ENCODE results near the gene SH2B3. TPM values are rescaled to one million over a fixed set of nuclear protein-coding genes. Genes with fewer than 3 reads are reported as not detected.

SH2B3 gene
- polyA plus RNA-seq, 1 donor from 2014 or later, result 3.0 TPM

GRCh38 chr12:111444314-111444924, 38.7 kb downstream of the SH2B3 start:
- H3K79me2 ChIP-seq (replicated peaks; ENCODE audit: insufficient read depth, low read length), result no peaks in the 10 kb centered on the region
- no peaks in the 10 kb centered on the region for H4K20me1 ChIP-seq (ENCODE audit: insufficient read depth)
- H3F3A ChIP-seq (ENCODE audit: insufficient read depth, low read length, poor library complexity, severe bottlenecking), result no peaks in the 10 kb centered on the region
- no peak overlapping the region for H3K4me2 ChIP-seq (ENCODE audit: low read length)
- no peak overlapping the region for H3K4me3 ChIP-seq (ENCODE audit: low read length)
- H3K36me3 ChIP-seq (ENCODE audit: insufficient read depth, low read length), result no peaks in the 10 kb centered on the region
- H3K9me2 ChIP-seq (ENCODE audit: insufficient read depth, low read length), result no peaks in the 10 kb centered on the region
- no peak overlapping the region for H3K9ac ChIP-seq (ENCODE audit: low read length)
- TF ChIP-seq TAF1 (IDR thresholded peaks at IDR 0.05; ENCODE audit: low read depth) (no peak), MXI1 (conservative IDR thresholded peaks at IDR 0.05; ENCODE audit: poor library complexity, severe bottlenecking) (no peak), RAD21 (conservative IDR thresholded peaks at IDR 0.05) (no peak), EP300 (conservative IDR thresholded peaks at IDR 0.05; ENCODE audit: poor library complexity, severe bottlenecking) (no peak), EZH2 (IDR thresholded peaks at IDR 0.05; ENCODE audit: borderline replicate concordance, insufficient read depth, low read length, poor library complexity, severe bottlenecking) (no peak), CTCF (IDR thresholded peaks at IDR 0.05; ENCODE audit: poor library complexity, severe bottlenecking) (no peak), REST (IDR thresholded peaks at IDR 0.05; ENCODE audit: borderline replicate concordance) (no peak), SMC3 (conservative IDR thresholded peaks at IDR 0.05; ENCODE audit: poor library complexity) (no peak), POLR2AphosphoS5 (IDR thresholded peaks at IDR 0.05) (no peak)
- no peak overlapping the region for H3K27ac ChIP-seq (ENCODE audit: low read length)
- no peak overlapping the region for H2AFZ ChIP-seq (ENCODE audit: low read depth, low read length)
- H3K9me3 ChIP-seq (ENCODE audit: low read length), result no peaks in the 10 kb centered on the region
- no peaks in the 10 kb centered on the region for H3K27me3 ChIP-seq (ENCODE audit: insufficient read depth, low read depth, low read length)

- no peaks in the 10 kb centered on the region for H3K9me3 ChIP-seq (ENCODE audit: low read length)
- H3F3A ChIP-seq (ENCODE audit: insufficient read depth, low read length, poor library complexity, severe bottlenecking), result no peaks in the 10 kb centered on the region
- no peak overlapping the region for H3K27ac ChIP-seq (ENCODE audit: low read length)
- H2AFZ ChIP-seq (ENCODE audit: low read depth, low read length), result no peak overlapping the region
- H3K36me3 ChIP-seq (ENCODE audit: insufficient read depth, low read length), result no peaks in the 10 kb centered on the region
- TF ChIP-seq MXI1 (conservative IDR thresholded peaks at IDR 0.05; ENCODE audit: poor library complexity, severe bottlenecking) (no peak), SMC3 (conservative IDR thresholded peaks at IDR 0.05; ENCODE audit: poor library complexity) (no peak), EP300 (conservative IDR thresholded peaks at IDR 0.05; ENCODE audit: poor library complexity, severe bottlenecking) (no peak), EZH2 (IDR thresholded peaks at IDR 0.05; ENCODE audit: borderline replicate concordance, insufficient read depth, low read length, poor library complexity, severe bottlenecking) (no peak), TAF1 (IDR thresholded peaks at IDR 0.05; ENCODE audit: low read depth) (no peak), REST (IDR thresholded peaks at IDR 0.05; ENCODE audit: borderline replicate concordance) (no peak), RAD21 (conservative IDR thresholded peaks at IDR 0.05) (no peak), POLR2AphosphoS5 (IDR thresholded peaks at IDR 0.05) (no peak), CTCF (IDR thresholded peaks at IDR 0.05; ENCODE audit: poor library complexity, severe bottlenecking) (no peak)
- no peaks in the 10 kb centered on the region for H3K9me2 ChIP-seq (ENCODE audit: insufficient read depth, low read length)
- no peaks in the 10 kb centered on the region for H4K20me1 ChIP-seq (ENCODE audit: insufficient read depth)
- H3K4me3 ChIP-seq (ENCODE audit: low read length), result no peak overlapping the region
- H3K9ac ChIP-seq (ENCODE audit: low read length), result no peak overlapping the region
- H3K27me3 ChIP-seq (ENCODE audit: insufficient read depth, low read depth, low read length), result no peaks in the 10 kb centered on the region
- no peak overlapping the region for H3K4me2 ChIP-seq (ENCODE audit: low read length)
- H3K79me2 ChIP-seq (replicated peaks; ENCODE audit: insufficient read depth, low read length), result no peaks in the 10 kb centered on the region
Observed at GRCh38 chr12:111444925-111445725, 39.4 kb downstream of the SH2B3 start.

All from neural cell (in vitro differentiated cells).